MM.1S (cell line): ENCODE results near the gene ACKR4.
"Not testable (repeated sequence)": the region's sequence is repeated elsewhere in the genome, so short reads cannot be mapped to it uniquely, and the experiment has no call there.

Source experiments
- DNase-seq: peaks from one replicate; pipeline ENCODE4 v3.0.0-alpha.2; 2015
- H2AFZ ChIP-seq: fragments of 300-600 bp; sonication (generic); 2 replicates; pipeline ENCODE4 v1.6.0; 2016; ENCODE audit warnings: antibody characterized with exemption, low read length
- H3F3A ChIP-seq: fragments of 300-600 bp; sonication (generic); 2 replicates; pipeline ENCODE4 v1.6.1; 2016; ENCODE audit warnings: mild to moderate bottlenecking, antibody characterized with exemption, low read length, moderate library complexity, mixed read lengths; ENCODE audit not compliant: insufficient read depth
- H3K27ac ChIP-seq: fragments of 300-600 bp; sonication (generic); 2 replicates; pipeline ENCODE4 v1.5.1; 2016; ENCODE audit warnings: mild to moderate bottlenecking, low read length
- H3K27me3 ChIP-seq: fragments of 300-600 bp; sonication (generic); replicated peaks from 2 replicates; pipeline ENCODE4 v1.6.0; 2016; ENCODE audit warnings: low read length; ENCODE audit not compliant: insufficient read depth
- H3K36me3 ChIP-seq: fragments of 300-600 bp; sonication (generic); replicated peaks from 2 replicates; pipeline ENCODE4 v1.6.1; 2016; ENCODE audit warnings: mild to moderate bottlenecking, low read length, mixed read lengths; ENCODE audit not compliant: insufficient read depth
- H3K4me1 ChIP-seq: fragments of 300-600 bp; sonication (generic); 2 replicates; pipeline ENCODE4 v1.6.1; 2016; ENCODE audit warnings: low read length, mixed read lengths
- H3K4me2 ChIP-seq: fragments of 300-600 bp; sonication (generic); 2 replicates; pipeline ENCODE4 v1.6.0; 2016; ENCODE audit warnings: low read depth, low read length
- H3K4me3 ChIP-seq: fragments of 300-600 bp; sonication (generic); 2 replicates; pipeline ENCODE4 v1.5.1; 2016; ENCODE audit warnings: low read length, mixed read lengths
- H3K79me2 ChIP-seq: fragments of 300-600 bp; sonication (generic); 2 replicates; pipeline ENCODE4 v1.6.1; 2016; ENCODE audit warnings: mixed run types, low read length, mixed read lengths
- H3K9ac ChIP-seq: fragments of 300-600 bp; sonication (generic); 2 replicates; pipeline ENCODE4 v1.6.1; 2016; ENCODE audit warnings: low read length, mixed read lengths
- H3K9me2 ChIP-seq: fragments of 300-600 bp; sonication (generic); replicated peaks from 2 replicates; pipeline ENCODE4 v1.6.1; 2016; ENCODE audit warnings: mild to moderate bottlenecking, low read length, mixed read lengths; ENCODE audit not compliant: insufficient read depth
- H3K9me3 ChIP-seq: fragments of 300-600 bp; sonication (generic); replicated peaks from 2 replicates; pipeline ENCODE4 v1.6.1; 2016; ENCODE audit warnings: mild to moderate bottlenecking, low read length, mixed read lengths; ENCODE audit not compliant: insufficient read depth
- H4K20me1 ChIP-seq: fragments of 300-600 bp; sonication (generic); 2 replicates; pipeline ENCODE4 v1.6.1; 2016; ENCODE audit warnings: mild to moderate bottlenecking, low read length, moderate library complexity, mixed read lengths; ENCODE audit not compliant: insufficient read depth
- CTCF ChIP-seq: fragments of 300-600 bp; sonication (generic); IDR thresholded peaks from 2 replicates; pipeline ENCODE4 v1.5.1; 2016; ENCODE audit warnings: antibody characterized with exemption, low read length, mixed read lengths
- EZH2 ChIP-seq: fragments of 300-600 bp; sonication (generic); optimal IDR thresholded peaks from 2 replicates; pipeline ENCODE3; 2017; ENCODE audit warnings: low read depth, mild to moderate bottlenecking, antibody characterized with exemption, low read length, mixed read lengths
- EZH2phosphoT487 ChIP-seq: fragments of 300-600 bp; sonication (generic); IDR thresholded peaks from 2 replicates; pipeline ENCODE4 v1.6.1; 2018; ENCODE audit warnings: antibody characterized with exemption, low read length

Gene ACKR4

GRCh38 chr3:132596326-132596725, 744 bp upstream of the ACKR4 start:
- no peak overlapping the region for H3K4me2 ChIP-seq

GRCh38 chr3:132597660-132598059, 590 bp downstream of the ACKR4 start:
- Histone ChIP-seq H3K4me1 (no peaks in the 10 kb centered on the region), H3K36me3 (no peaks in the 10 kb centered on the region), H3K9me3 (no peaks in the 10 kb centered on the region), H3K4me3 (peak overlapping the region; percentile 31), H3F3A (no peaks in the 10 kb centered on the region), H3K9me2 (no peaks in the 10 kb centered on the region), H2AFZ (no peak overlapping the region), H3K27me3 (no peaks in the 10 kb centered on the region), H4K20me1 (no peaks in the 10 kb centered on the region), H3K79me2 (no peaks in the 10 kb centered on the region), H3K4me2 (peak overlapping the region; percentile 35), H3K27ac (no peak overlapping the region), H3K9ac (no peak overlapping the region; the same call in 1 of the 2 replicates)
- no peak for DNase-seq
- TF ChIP-seq EZH2phosphoT487 = no peak
- TF ChIP-seq EZH2 = no peak
- TF ChIP-seq CTCF = no peak

More at GRCh38 chr3:132596326-132596725, 744 bp upstream of the ACKR4 start:
- no peaks in the 10 kb centered on the region for H4K20me1 ChIP-seq
- H3K27me3 ChIP-seq = no peaks in the 10 kb centered on the region
- TF ChIP-seq EZH2 = no peak
- TF ChIP-seq EZH2phosphoT487 = no peak
- TF ChIP-seq CTCF = no peak
- H3K79me2 ChIP-seq = no peaks in the 10 kb centered on the region
- H3K4me3 ChIP-seq = no peak overlapping the region
- DNase-seq = no peak
- no peaks in the 10 kb centered on the region for H3K9me3 ChIP-seq
- no peaks in the 10 kb centered on the region for H3K4me1 ChIP-seq
- no peak overlapping the region for H3K27ac ChIP-seq
- no peak overlapping the region for H2AFZ ChIP-seq
- H3K9me2 ChIP-seq = no peaks in the 10 kb centered on the region
- no peaks in the 10 kb centered on the region for H3F3A ChIP-seq
- H3K36me3 ChIP-seq = no peaks in the 10 kb centered on the region
- no peak overlapping the region for H3K9ac ChIP-seq

- no peak overlapping the region for H2AFZ ChIP-seq
- TF ChIP-seq EZH2 = no peak
- TF ChIP-seq EZH2phosphoT487 = no peak
- no peak for TF ChIP-seq CTCF
Observed at GRCh38 chr3:132598181-132598580, 1.1 kb downstream of the ACKR4 start.

GRCh38 chr3:132600614-132601013, 3.5 kb downstream of the ACKR4 start:
- H3K4me1 ChIP-seq, H3K4me2 ChIP-seq, H3K27me3 ChIP-seq, H3K36me3 ChIP-seq, H3F3A ChIP-seq, H4K20me1 ChIP-seq, H3K9me2 ChIP-seq, H3K9me3 ChIP-seq, H3K9ac ChIP-seq, H2AFZ ChIP-seq, DNase-seq, H3K79me2 ChIP-seq, H3K4me3 ChIP-seq, H3K27ac ChIP-seq: not testable (repeated sequence)

More at GRCh38 chr3:132598181-132598580, 1.1 kb downstream of the ACKR4 start:
- no peaks in the 10 kb centered on the region for H3K79me2 ChIP-seq
- H3K4me2 ChIP-seq = no peak overlapping the region
- H4K20me1 ChIP-seq = no peaks in the 10 kb centered on the region
- H3F3A ChIP-seq = no peaks in the 10 kb centered on the region
- no peaks in the 10 kb centered on the region for H3K9me2 ChIP-seq
- no peak overlapping the region for H3K4me3 ChIP-seq
- DNase-seq = no peak
- H3K4me1 ChIP-seq = no peaks in the 10 kb centered on the region
- no peaks in the 10 kb centered on the region for H3K27me3 ChIP-seq
- H3K9me3 ChIP-seq = no peaks in the 10 kb centered on the region
- no peak overlapping the region for H3K9ac ChIP-seq
- no peak overlapping the region for H3K27ac ChIP-seq
- H3K36me3 ChIP-seq = no peaks in the 10 kb centered on the region; the same call in 1 of the 2 replicates
